Upper lobe of left lung (tissue), 4 donors: ENCODE results near the gene ZNF652.

ENCODE experiments used
- EP300 ChIP-seq, 4 donors: sonication (generic); formaldehyde crosslinking; IDR thresholded peaks; one replicate each; pipeline ENCODE4 v1.5.1; 2017; ENCODE audit warnings: antibody characterized with exemption in 4 of 4, control low read depth in 2 of 4
- POLR2A ChIP-seq, 4 donors: fragments of 450-650 bp; IDR thresholded peaks; one replicate each; pipeline ENCODE4 v1.5.1; 2016 to 2017; ENCODE audit warnings: antibody characterized with exemption in 4 of 4, mild to moderate bottlenecking in 2 of 4
- POLR2AphosphoS5 ChIP-seq, 2 donors: sonication (generic); formaldehyde crosslinking; IDR thresholded peaks; one replicate each; pipeline ENCODE4 v1.5.1; 2017; ENCODE audit warnings: antibody characterized with exemption in 2 of 2
- TF ChIP-seq, protein P1 (sequence below), 6 experiments: fragments of 450-650 bp in 4 of 6; fragments of 200-600 bp in 2 of 6; sonication (generic) in 2 of 6; IDR thresholded peaks; one replicate each; pipeline ENCODE4 v1.5.1; 2016 to 2019; ENCODE audit warnings: antibody characterized with exemption in 6 of 6

DNA sequence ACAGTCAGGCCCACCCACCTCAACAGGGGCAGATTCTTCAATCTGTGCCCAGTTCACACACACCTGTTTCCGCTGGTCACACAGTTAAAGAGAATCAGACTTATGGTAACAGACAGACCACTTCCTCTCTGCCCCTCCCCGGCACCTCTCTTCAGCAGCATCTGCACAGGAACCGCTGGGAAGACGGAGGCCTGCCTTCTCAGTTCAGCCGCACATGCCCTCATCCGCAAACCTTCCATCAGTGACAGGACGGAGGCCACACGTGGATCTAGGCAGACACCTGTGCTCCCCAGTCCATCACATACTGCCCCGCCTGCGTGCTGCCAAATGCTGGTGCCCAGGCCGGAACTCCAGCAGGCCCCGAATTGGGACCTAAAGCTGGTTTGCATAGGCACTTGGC lies 42.3 kb upstream of the ZNF652 start:
- TF ChIP-seq, protein P1, sequence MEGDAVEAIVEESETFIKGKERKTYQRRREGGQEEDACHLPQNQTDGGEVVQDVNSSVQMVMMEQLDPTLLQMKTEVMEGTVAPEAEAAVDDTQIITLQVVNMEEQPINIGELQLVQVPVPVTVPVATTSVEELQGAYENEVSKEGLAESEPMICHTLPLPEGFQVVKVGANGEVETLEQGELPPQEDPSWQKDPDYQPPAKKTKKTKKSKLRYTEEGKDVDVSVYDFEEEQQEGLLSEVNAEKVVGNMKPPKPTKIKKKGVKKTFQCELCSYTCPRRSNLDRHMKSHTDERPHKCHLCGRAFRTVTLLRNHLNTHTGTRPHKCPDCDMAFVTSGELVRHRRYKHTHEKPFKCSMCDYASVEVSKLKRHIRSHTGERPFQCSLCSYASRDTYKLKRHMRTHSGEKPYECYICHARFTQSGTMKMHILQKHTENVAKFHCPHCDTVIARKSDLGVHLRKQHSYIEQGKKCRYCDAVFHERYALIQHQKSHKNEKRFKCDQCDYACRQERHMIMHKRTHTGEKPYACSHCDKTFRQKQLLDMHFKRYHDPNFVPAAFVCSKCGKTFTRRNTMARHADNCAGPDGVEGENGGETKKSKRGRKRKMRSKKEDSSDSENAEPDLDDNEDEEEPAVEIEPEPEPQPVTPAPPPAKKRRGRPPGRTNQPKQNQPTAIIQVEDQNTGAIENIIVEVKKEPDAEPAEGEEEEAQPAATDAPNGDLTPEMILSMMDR (IDR thresholded peaks at IDR 0.05): no peak
- TF ChIP-seq POLR2A (IDR thresholded peaks at IDR 0.05) (no peak), EP300 (IDR thresholded peaks at IDR 0.05) (no peak), POLR2AphosphoS5 (IDR thresholded peaks at IDR 0.05) (no peak)
